ENCODE results near the gene DIPK1B.
"Not testable (repeated sequence)": the region's sequence is repeated elsewhere in the genome, so short reads cannot be mapped to it uniquely, and the experiment has no call there.

The DIPK1B gene

DNA sequence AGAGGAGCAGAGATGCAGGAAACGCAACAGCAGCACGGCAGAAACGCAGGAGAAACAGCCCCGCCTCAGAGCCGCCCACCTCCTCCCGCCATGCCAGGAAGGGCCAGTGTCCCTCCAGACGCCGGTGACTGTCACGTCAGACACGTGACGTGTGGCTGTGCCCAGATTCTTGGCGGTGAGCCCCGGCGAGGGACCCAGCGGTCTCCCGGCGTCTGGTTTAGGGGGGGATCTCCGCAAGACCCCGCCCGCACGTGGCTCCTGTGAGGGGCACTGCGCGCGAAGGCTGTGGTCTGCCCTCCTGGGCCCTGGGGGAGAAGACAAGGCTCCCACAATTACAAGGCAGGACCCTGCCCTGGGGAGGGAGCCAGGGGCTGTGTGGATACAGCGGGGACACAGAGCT is 48.1 kb downstream of the DIPK1B start:
- no peak for DNase-seq (ENCODE audit: low read depth in 1 of 2, low spot score in 1 of 2)
- no peak overlapping the region for H3K4me3 ChIP-seq (replicated peaks; ENCODE audit: insufficient read depth, low read length)
- no peak overlapping the region for H3K27ac ChIP-seq (replicated peaks)
- TF ChIP-seq POLR2AphosphoS5 (IDR thresholded peaks at IDR 0.05; ENCODE audit: low read depth): no peak
- no peak for TF ChIP-seq GABPA (IDR thresholded peaks at IDR 0.05; ENCODE audit: low read depth)
- no peak for TF ChIP-seq SPI1 (IDR thresholded peaks at IDR 0.05; ENCODE audit: borderline replicate concordance, low read depth)
- TF ChIP-seq REST (IDR thresholded peaks at IDR 0.05; ENCODE audit: insufficient replicate concordance, low read depth): no peak
- TF ChIP-seq CTCF (IDR thresholded peaks at IDR 0.05; ENCODE audit: insufficient read depth, low read length): no peak
- H3K27me3 ChIP-seq (ENCODE audit: insufficient read depth, poor library complexity, severe bottlenecking): no peaks in the 10 kb centered on the region

- H3K4me3 ChIP-seq (replicated peaks; ENCODE audit: insufficient read depth, low read length); H3K27ac ChIP-seq (replicated peaks); H3K27me3 ChIP-seq (ENCODE audit: insufficient read depth, poor library complexity, severe bottlenecking): not testable (repeated sequence)
- DNase-seq (ENCODE audit: low read depth in 1 of 2, low spot score in 1 of 2): peak; percentile 39 to 75
- peak; percentile 66 for TF ChIP-seq CTCF (IDR thresholded peaks at IDR 0.05; ENCODE audit: insufficient read depth, low read length)
Observed at GRCh38 chr9:136760834-136761544, 48.6 kb downstream of the DIPK1B start.

DNA sequence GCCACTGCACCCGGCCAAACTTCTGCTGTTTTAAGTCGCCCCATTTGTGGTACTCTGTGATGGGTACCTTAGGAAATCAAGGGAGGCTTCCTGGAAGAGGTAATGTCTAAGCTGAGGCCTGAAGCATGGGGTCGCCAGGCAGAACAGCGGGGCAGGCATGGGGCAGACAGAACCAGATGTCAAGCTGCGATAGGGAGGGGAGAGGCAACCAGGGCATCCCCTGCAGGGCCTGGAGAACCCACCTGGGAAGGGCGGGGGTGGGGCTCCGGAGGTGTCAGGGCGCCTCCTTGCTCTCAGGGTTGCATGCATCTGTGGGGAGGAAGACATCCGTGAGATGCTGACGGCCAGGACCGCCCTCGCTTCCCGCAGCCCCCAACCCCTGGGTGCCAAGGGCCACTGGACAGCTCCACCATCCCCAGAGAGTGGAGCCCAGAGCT is 49.2 kb downstream of the DIPK1B start:
- H3K27ac ChIP-seq (replicated peaks): no peak overlapping the region
- H3K4me3 ChIP-seq (replicated peaks; ENCODE audit: insufficient read depth, low read length): no peak overlapping the region
- H3K27me3 ChIP-seq (ENCODE audit: insufficient read depth, poor library complexity, severe bottlenecking): no peaks in the 10 kb centered on the region
- DNase-seq (ENCODE audit: low read depth in 1 of 2, low spot score in 1 of 2): no peak
- TF ChIP-seq REST (IDR thresholded peaks at IDR 0.05; ENCODE audit: insufficient replicate concordance, low read depth) (no peak), SPI1 (IDR thresholded peaks at IDR 0.05; ENCODE audit: borderline replicate concordance, low read depth) (no peak), POLR2AphosphoS5 (IDR thresholded peaks at IDR 0.05; ENCODE audit: low read depth) (no peak), CTCF (IDR thresholded peaks at IDR 0.05; ENCODE audit: insufficient read depth, low read length) (no peak)

GRCh38 chr9:136762221-136762691 is 49.9 kb downstream of the DIPK1B start:
- TF ChIP-seq REST (IDR thresholded peaks at IDR 0.05; ENCODE audit: insufficient replicate concordance, low read depth) (no peak), CTCF (IDR thresholded peaks at IDR 0.05; ENCODE audit: insufficient read depth, low read length) (no peak), POLR2AphosphoS5 (IDR thresholded peaks at IDR 0.05; ENCODE audit: low read depth) (no peak), SPI1 (IDR thresholded peaks at IDR 0.05; ENCODE audit: borderline replicate concordance, low read depth) (no peak), GABPA (IDR thresholded peaks at IDR 0.05; ENCODE audit: low read depth) (no peak)
- no peak overlapping the region for H3K4me3 ChIP-seq (replicated peaks; ENCODE audit: insufficient read depth, low read length)
- H3K27ac ChIP-seq (replicated peaks): no peak overlapping the region
- H3K27me3 ChIP-seq (ENCODE audit: insufficient read depth, poor library complexity, severe bottlenecking): no peaks in the 10 kb centered on the region
- DNase-seq (ENCODE audit: low read depth in 1 of 2, low spot score in 1 of 2): no peak
